ENCODE results near the gene RBKS. TPM values are rescaled to one million over a fixed set of nuclear protein-coding genes. Genes with fewer than 3 reads are reported as not detected.

Gene RBKS
- total RNA-seq, 2 donors from 2014 or later = 1.0 to 7.6 TPM

- H3K4me3 ChIP-seq = no peak overlapping the region
- intact Hi-C loops (cut with DNase I) = no loop called here
- 62 to 71% methylated on average over 5 of the region's 5 CpGs for WGBS, 2 donors
- H3K27me3 ChIP-seq = no peaks in the 10 kb centered on the region
- DNase-seq (no peak), ATAC-seq (no peak)
- no peaks in the 10 kb centered on the region for H3K9me3 ChIP-seq
- H3K36me3 ChIP-seq (replicated peaks in 1 of 2; ENCODE audit: insufficient read depth in 1 of 2, low read depth in 2 of 2) = no peaks in the 10 kb centered on the region
- TF ChIP-seq CTCF (IDR thresholded peaks at IDR 0.05) (no peak), POLR2A (IDR thresholded peaks at IDR 0.05) (no peak)
- no peak overlapping the region for H3K27ac ChIP-seq
- peaks cover 42% of the 10 kb centered on the region for H3K4me1 ChIP-seq
Measured at GRCh38 chr2:27773959-27774358, 116.2 kb downstream of the RBKS start.

DNA sequence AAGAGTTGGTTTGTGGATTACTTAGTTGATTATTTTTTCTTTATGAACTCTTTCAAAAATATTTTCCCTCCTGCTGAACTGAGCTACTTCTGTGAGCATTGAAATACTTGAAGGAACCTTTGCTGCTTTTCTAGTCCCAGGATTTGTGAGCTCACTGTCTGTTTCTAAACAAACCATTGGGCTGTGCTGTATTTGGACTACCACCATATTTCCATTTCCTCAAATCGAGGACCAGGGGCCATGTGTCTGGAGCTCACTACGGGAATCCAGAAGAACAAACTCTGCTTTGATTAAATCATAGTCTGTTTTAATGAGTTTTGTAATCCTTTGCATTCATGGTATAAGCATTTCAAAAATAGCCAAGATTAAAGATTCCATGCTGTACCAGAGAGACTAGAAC, 117.4 kb downstream of the RBKS start:
- H3K4me1 ChIP-seq = peaks cover 42% of the 10 kb centered on the region
- no peaks in the 10 kb centered on the region for H3K27me3 ChIP-seq
- intact Hi-C loops (cut with DNase I) = no loop called here
- H3K9me3 ChIP-seq = no peaks in the 10 kb centered on the region
- DNase-seq (no peak), ATAC-seq (no peak)
- H3K36me3 ChIP-seq (replicated peaks in 1 of 2; ENCODE audit: insufficient read depth in 1 of 2, low read depth in 2 of 2) = no peaks in the 10 kb centered on the region
- peak overlapping the region in 2 of 4 donors; percentile 84 to 97 for H3K27ac ChIP-seq
- TF ChIP-seq CTCF (IDR thresholded peaks at IDR 0.05) (no peak), POLR2A (IDR thresholded peaks at IDR 0.05) (no peak)
- WGBS, 2 donors = 6 to 7% methylated on average over 2 of the region's 2 CpGs
- H3K4me3 ChIP-seq = peak overlapping the region in 1 of 2 donors; percentile 82

GRCh38 chr2:27771548-27772335, 118.4 kb downstream of the RBKS start, which contains the start of gene MRPL33:
TSS of gene MRPL33 (plus strand) at chr2:27771719. CDS start at chr2:27771778, 59 bp downstream.
- Histone ChIP-seq H3K9me3 (no peaks in the 10 kb centered on the region), H3K27me3 (no peaks in the 10 kb centered on the region), H3K36me3 (replicated peaks in 1 of 2; ENCODE audit: insufficient read depth in 1 of 2, low read depth in 2 of 2) (no peaks in the 10 kb centered on the region), H3K4me3 (peak within 1 kb of the TSS; percentile 63 to 82), H3K27ac (peak within 1 kb of the TSS; percentile 84 to 97 (median 92)), H3K4me1 (peaks cover 44% of the 10 kb centered on the region)
- DNase-seq (peak; percentile 96 to 98 (median 97)), ATAC-seq (peak; percentile 98)
- WGBS, 2 donors = 0 to 1% methylated on average over 13 to 48 of the region's 48 CpGs
- intact Hi-C loops (cut with DNase I) = no loop called here
- TF ChIP-seq POLR2A (IDR thresholded peaks at IDR 0.05) = peak; percentile 63 to 90 (median 89)
- no peak for TF ChIP-seq CTCF (IDR thresholded peaks at IDR 0.05)

GRCh38 chr2:27771202-27771547, 119.0 kb downstream of the RBKS start:
- H3K27me3 ChIP-seq = no peaks in the 10 kb centered on the region
- TF ChIP-seq CTCF (IDR thresholded peaks at IDR 0.05) = no peak
- TF ChIP-seq POLR2A (IDR thresholded peaks at IDR 0.05) = no peak
- H3K27ac ChIP-seq = peak overlapping the region; percentile 84 to 97 (median 92)
- H3K9me3 ChIP-seq = no peaks in the 10 kb centered on the region
- peak overlapping the region; percentile 63 to 82 for H3K4me3 ChIP-seq
- 1 to 5% methylated on average over 13 of the region's 13 CpGs for WGBS, 2 donors
- peaks cover 47% of the 10 kb centered on the region for H3K4me1 ChIP-seq
- no peaks in the 10 kb centered on the region for H3K36me3 ChIP-seq (replicated peaks in 1 of 2; ENCODE audit: insufficient read depth in 1 of 2, low read depth in 2 of 2)
- intact Hi-C loops (cut with DNase I) = no loop called here
- DNase-seq (no peak), ATAC-seq (no peak)

DNA sequence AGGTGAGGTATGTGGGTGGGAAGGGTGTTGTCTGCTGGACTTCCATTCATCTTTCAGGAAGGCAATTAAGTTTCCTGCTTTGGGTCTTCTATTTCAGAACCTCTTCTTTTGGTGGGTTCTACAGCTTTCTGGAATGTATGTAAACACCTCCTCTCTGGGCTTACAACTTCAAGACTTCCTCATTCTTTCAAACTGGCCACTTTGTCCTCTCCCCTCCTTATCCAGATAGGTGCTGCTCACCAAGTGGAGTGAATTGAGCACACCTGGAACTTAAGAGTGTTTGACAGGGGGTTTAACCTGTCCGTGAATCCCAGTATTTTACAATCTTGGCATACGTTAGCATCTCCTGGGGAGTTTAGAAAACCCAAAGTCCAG, 123.9 kb downstream of the RBKS start:
- WGBS, 2 donors = 51 to 61% methylated on average over 2 of the region's 2 CpGs
- intact Hi-C loops (cut with DNase I) = no loop called here
- no peaks in the 10 kb centered on the region for H3K27me3 ChIP-seq
- TF ChIP-seq POLR2A (IDR thresholded peaks at IDR 0.05) (peak; percentile 0 to 19 (median 6)), CTCF (IDR thresholded peaks at IDR 0.05) (no peak)
- no peak overlapping the region for H3K4me3 ChIP-seq
- peak; percentile 18 for ATAC-seq
- no peak for DNase-seq
- H3K36me3 ChIP-seq (replicated peaks in 1 of 2; ENCODE audit: insufficient read depth in 1 of 2, low read depth in 2 of 2) = no peaks in the 10 kb centered on the region
- H3K27ac ChIP-seq = peak overlapping the region; percentile 77 to 86 (median 80)
- H3K9me3 ChIP-seq = no peaks in the 10 kb centered on the region
- peaks cover 56% of the 10 kb centered on the region for H3K4me1 ChIP-seq
